Activated CD8-positive, alpha-beta memory T cell treated with anti-CD3 and anti-CD28 coated beads, Interleukin-2, amount 50 U/mL, for 1 hour (primary cell): ENCODE results near the gene FAM135A.
A peak's percentile ranks its signal among the peaks of the same experiment; 100 is the strongest.
"Not testable (repeated sequence)": the region's sequence is repeated elsewhere in the genome, so short reads cannot be mapped to it uniquely, and the experiment has no call there.

Source experiments
- DNase-seq: peaks from one replicate; pipeline ENCODE4 v3.0.0-alpha.2; 2020; ENCODE audit errors: extremely low read depth

The FAM135A gene

DNA sequence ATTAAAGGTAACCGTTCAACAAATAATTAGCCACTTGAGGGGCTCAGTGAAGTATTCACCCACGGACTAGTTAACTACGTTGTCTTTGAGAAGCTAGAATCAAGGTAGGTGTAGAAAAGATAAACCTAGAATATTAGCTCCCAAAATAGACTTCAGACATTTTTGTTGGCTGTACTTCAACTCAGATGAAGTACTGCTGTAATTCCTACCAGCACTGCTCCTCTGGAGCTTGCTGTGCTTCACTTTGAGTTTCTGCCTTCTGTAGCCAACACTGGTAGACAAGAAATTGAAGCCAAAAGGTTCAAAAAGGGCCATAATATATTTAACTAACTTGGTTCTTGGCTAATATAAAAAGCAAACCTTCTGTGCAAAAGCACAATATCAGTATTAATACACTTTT lies 134.6 kb downstream of the FAM135A start:
- no peak for DNase-seq

DNA sequence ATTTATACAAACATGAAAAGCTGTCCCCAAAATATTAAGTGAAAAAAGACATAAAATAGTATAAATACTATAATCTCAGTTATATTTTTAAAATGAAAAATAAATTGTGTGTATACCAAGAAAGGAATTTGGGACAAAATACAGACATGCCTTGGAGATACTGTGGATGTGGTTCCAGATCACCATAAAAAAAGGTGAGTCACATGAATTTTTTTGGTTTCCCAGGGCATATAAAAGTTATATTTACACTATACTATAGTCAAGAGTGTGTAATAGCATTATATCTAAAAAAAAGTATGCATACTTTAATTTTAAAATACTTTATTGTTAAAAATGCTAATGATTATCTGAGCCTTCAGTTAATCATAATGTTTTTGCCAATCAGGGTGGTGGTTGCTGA lies 136.0 kb downstream of the FAM135A start:
- no peak for DNase-seq

DNA sequence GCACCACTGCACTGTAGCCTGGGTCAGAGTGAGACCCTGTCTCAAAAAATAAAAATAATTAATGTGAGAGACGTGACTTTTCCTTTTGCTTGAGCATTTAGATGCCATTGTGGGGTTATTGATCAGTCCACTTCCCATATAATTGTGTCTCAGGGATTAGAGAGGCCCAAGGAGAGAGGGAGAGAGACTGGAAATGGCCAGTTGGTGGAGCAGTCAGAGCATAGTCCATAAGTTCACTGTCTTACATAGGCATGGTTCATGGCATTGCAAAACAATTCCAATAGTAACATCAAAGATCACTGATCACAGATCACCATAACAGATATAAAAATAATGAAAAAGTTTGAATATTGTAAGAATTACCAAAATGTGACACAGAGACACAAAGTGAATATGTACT lies 138.3 kb downstream of the FAM135A start:
- DNase-seq = no peak

DNA sequence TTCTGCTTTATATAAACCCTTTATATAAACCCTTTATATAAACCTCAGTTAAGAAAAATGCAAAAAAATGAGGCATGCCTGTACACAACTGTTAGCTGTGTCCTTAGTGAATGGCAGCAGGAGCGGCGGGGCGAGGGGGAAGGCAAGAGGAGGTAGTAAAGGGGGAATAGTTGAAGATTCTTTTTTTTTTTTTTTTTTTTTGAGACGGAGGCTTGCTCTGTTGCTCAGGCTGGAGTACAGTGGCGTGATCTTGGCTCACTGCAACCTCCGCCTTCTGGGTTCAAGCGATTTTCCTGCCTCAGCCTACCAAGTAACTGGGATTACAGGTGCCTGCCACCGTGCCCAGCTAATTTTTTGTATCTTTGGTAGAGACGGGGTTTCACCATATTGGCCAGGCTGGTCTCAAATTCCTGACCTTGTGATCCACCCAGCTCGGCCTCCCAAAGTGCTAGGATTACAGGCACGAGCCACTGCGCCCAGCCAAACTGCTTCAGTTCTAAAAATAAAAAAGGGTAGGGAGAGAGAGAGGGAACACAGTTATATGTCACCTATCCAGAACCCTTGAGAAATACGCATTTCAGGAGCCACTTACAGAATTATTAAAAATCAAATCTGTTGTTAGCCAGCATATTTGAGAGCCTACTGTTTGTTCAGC lies 139.1 kb downstream of the FAM135A start:
- DNase-seq = not testable (repeated sequence)

DNA sequence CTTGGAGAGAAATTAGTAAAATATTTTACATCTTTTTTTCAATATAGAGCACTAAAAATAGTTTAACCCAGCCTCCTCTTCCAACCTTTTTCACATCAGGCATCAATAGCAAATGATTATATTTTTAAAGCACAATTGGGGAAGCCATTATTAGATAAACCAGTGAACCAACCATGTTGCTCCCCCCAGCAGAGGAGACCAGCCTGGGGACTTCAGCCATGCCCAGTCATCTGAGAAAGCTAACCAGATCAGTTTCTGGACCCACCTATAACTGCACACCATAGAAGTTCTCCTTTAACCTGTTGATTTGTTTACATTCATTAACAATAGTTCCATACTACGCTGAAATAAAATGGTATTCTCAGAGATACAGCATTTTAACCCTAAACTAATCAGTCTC lies 139.7 kb downstream of the FAM135A start:
- no peak for DNase-seq

GRCh38 chr6:70557998-70558397 lies 144.7 kb downstream of the FAM135A start:
- DNase-seq = no peak

GRCh38 chr6:70562401-70562800 lies 149.1 kb downstream of the FAM135A start:
- not testable (repeated sequence) for DNase-seq

GRCh38 chr6:70563530-70563929 lies 150.2 kb downstream of the FAM135A start:
- DNase-seq = no peak

DNA sequence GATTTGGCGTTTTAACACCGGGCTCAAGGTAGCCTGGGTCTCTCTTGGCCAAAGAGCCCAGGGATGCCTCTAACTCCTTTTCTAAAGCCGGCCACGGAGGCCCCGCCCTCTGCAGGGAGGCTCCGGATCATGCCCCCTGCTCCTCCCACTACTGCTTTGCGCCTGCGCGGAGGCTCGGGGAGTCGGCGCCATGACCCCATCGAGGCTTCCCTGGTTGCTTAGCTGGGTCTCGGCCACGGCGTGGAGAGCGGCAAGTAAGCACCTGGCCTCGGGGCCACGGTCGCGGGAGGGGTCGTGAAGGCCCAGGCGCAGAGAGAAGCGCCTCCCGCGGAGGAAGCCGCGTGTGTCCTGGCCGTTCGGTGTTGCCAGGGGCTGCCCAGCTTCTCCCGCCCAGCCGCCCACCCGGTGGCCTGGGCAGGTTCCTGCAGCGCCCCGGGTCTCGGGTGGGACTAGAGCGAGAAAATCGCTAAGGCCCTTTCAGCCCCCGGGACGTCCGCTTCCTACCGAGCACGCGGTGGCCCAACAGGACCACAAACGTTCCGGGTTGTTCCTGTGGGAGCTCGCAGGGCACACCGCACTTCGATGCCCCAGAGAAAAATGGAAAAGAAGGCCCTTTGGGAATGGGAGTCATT lies 153.6 kb downstream of the FAM135A start, which contains the start of gene SDHAF4:
Gene SDHAF4, plus strand, starts transcription at position 180 of the 632 bp plus-strand sequence. Its CDS starts 11 bp downstream, at position 191.
- DNase-seq = peak; percentile 84

DNA sequence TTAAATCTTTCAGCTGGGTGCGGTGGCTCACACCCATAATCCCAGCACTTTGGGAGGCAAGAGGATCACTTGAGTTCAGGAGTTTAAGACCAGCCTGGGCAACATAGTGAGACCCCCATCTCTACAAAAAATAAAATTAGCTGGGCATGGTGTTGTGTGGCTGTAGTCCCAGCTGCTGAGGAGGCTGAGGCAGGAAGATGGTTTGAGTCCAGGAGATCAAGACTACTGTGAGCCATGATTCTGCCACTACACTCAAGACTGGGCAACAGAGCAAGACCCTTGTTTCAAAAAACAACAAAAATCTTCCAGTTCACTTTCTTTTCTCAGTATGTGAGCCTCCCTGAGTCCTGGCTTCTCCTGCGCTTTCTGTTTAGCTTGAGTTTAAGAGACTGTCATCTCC lies 161.3 kb downstream of the FAM135A start:
- no peak for DNase-seq

DNA sequence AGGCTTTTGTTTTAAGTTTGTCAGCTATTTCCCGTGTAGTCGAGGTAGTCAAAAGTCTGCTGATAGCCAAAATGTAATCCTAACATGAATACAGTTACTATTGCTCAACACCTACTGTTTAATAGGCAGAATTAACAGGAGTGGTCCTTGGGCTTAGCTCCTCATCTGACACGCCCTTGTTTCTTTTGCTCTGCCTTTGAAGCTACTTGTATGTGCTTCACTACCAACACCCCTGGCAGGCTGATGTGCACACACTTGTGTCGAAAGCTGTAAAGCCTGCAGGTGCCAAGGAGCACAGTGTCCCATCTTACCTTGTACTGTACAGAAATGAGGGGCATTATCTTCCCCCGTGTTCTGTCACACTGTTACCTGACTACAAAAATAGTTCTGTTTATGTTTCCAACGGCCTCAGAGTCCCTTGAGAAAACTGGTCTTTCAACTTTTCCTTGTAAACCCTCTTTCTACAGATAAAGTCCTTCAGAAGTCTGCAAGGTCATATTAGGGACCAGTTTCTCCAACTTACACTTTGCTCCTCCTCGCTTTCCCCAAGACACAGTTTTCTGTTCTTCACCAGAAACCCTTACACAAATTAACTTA lies 162.7 kb downstream of the FAM135A start:
- no peak for DNase-seq

GRCh38 chr6:70586114-70586513 lies 172.8 kb downstream of the FAM135A start:
- DNase-seq = no peak

- no peak for DNase-seq
These were observed 177.1 kb downstream of the FAM135A start for GRCh38 chr6:70590400-70590799.

- no peak for DNase-seq
These were observed 179.2 kb downstream of the FAM135A start for GRCh38 chr6:70592391-70593117.

DNA sequence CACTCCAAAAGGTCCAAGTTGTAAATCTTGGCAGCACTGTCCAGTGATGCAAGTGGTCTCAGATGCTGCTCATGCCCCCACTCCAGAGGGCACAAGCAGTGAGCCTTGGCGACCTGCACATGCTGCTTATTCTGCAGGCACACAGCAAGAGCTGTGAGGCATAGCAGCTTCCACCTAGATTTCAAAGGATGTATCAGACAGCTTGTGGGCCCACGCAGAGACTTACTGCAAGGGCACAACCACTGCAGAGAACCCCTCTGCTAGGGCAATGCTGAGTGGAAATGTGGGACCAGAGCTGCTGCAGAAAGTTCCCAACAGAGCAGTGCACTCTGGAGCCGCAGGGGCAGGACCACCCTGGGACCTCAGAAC lies 179.8 kb downstream of the FAM135A start:
- DNase-seq = no peak

DNA sequence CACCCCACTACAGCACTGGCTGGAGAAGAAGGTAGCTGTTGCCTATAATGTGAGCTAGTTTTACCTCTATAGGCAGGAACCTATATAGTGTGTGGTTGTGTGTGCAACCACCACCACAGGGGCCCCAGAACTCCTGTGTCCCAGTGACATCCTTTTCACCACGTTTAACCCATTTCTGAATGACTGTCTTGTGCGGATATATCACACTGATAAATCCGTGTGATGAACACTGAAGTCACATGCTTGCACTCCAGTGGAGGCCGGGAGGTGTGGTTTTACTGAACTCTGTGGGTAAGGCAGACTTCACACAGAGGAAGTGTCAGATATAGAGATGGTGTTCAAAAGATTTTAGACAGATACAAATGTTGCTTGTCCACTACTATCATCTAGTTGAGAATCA lies 185.9 kb downstream of the FAM135A start:
- no peak for DNase-seq

- DNase-seq = no peak
These were observed 187.7 kb downstream of the FAM135A start for GRCh38 chr6:70601014-70601413.

DNA sequence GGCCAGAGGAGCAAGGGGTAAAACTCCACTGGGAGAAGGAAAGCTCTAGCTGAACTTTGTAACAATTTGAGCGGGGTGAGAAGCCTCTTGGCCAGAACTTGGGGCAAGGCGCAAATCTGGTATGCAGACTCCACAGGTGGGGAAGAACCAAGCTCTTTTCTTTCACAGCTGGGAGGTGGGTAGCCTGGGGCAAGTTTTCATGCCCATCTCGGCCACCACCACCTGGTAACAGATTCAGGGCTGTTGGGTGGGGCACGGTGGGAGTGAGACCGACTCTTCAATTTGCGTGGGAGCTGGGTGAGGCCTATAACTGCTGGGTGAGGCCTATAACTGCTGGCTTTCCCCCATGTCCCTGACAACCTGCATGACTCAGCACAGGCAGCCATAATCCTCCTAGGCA lies 190.9 kb downstream of the FAM135A start:
- no peak for DNase-seq

DNA sequence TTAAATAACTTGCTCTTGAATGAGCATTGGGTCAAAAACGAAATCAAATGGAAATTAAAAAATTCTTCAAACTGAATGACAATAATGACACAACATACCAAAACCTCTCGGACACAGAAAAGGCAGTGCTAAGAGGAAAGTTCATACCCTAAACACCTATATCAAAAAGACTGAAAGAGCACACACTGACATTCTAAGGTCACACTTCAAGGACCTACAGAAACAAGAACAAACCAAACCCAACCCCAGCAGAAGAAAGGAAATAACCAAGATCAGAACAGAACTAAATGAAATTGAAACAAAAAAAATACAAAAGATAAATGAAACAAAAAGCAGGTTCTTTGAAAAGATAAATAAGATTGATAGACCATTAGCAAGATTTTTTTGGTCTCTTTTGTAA lies 194.1 kb downstream of the FAM135A start:
- DNase-seq = not testable (repeated sequence)

DNA sequence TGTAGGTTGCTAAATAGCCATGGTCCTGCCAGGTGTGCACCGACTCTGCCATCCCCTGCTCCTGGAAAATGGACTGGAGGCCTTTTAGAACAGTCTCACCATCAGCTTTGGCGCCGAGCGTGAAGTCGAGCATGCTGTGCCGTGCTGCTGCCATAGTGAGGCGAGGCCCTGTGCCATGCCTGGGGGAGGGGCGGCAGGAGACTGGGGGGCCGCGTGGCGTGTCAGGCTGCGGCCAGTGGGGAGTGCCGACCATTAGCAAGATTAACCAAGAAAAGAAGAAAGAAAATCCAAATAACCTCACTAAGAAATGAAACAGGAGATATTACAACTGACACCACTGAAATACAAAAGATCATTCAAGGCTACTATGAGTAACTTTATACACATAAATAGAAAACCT lies 195.9 kb downstream of the FAM135A start:
- not testable (repeated sequence) for DNase-seq
